ENCODE data around the gene GATD1. TPM values are rescaled to one million over a fixed set of nuclear protein-coding genes. Genes with fewer than 3 reads are reported as not detected.
A peak's percentile ranks its signal among the peaks of the same experiment; 100 is the strongest.

GATD1 gene
- polyA plus RNA-seq, 2 of the 4 experiments (the other 2 are of a cell fraction) = 14.5 to 43.1 TPM

DNA sequence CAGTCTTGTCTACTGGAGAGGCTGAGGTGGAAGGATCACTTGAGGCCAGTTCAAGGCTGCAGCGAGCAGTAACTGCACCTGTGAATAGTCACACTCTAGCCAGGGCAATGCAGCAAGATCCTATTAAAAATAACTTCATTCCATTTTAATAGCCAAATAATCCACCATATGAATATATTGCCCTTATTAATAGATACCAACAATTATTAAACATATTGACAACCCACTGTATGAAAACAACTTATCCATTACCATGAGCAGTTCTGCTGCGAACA, 10.4 kb downstream of the GATD1 start:
- ATAC-seq = no peak
- no peak overlapping the region for H3K4me2 ChIP-seq
- H3K4me3 ChIP-seq = no peak overlapping the region
- no peak for FAIRE-seq
- CTCF ChIA-PET = interaction anchor here (1.6 to 5.4 kb wide), 3 partner anchors 11 to 20 kb away, joined by 14 to 44 read pairs (median 32); partner anchors contain the start of genes GATD1 and TALDO1
- H3K9me3 ChIP-seq = no peaks in the 10 kb centered on the region
- 90% methylated on average over 2 of the region's 2 CpGs for WGBS (ENCODE audit: missing lambda C conversion rate)
- TF ChIP-seq MAFK (IDR thresholded peaks at IDR 0.05; ENCODE audit: partially characterized antibody) (no peak), FOSB (CRISPR knock-in tag; IDR thresholded peaks at IDR 0.05) (no peak), GATA3 (IDR thresholded peaks at IDR 0.05; ENCODE audit: borderline replicate concordance) (no peak), RCOR1 (IDR thresholded peaks at IDR 0.05; ENCODE audit: low read depth, low read length) (no peak)
- TF ChIP-seq, protein P1, sequence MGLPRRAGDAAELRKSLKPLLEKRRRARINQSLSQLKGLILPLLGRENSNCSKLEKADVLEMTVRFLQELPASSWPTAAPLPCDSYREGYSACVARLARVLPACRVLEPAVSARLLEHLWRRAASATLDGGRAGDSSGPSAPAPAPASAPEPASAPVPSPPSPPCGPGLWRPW (IDR thresholded peaks at IDR 0.05) = no peak
- H3K27ac ChIP-seq = no peak overlapping the region
- POLR2A ChIA-PET = interaction anchor here (0.8 kb wide), 1 partner anchor 10 kb away, joined by 3 read pairs; no protein-coding TSS in a partner anchor
- peaks cover 25% of the 10 kb centered on the region for H3K4me1 ChIP-seq
- DNase-seq (ENCODE audit: low read depth in 1 of 2, low spot score in 1 of 2) = no peak

- ATAC-seq = peak in 1 of 2 experiments; percentile 8; a peak in 3 of 6 replicates
- TF ChIP-seq, protein P1 (IDR thresholded peaks at IDR 0.05) = no peak
- TF ChIP-seq JUN (IDR thresholded peaks at IDR 0.05) = no peak
- no peak for TF ChIP-seq RFX5 (IDR thresholded peaks at IDR 0.05)
- TF ChIP-seq KDM5A (IDR thresholded peaks at IDR 0.05) = no peak
- TF ChIP-seq MAX (IDR thresholded peaks at IDR 0.05) = no peak
- TF ChIP-seq EP300 (IDR thresholded peaks at IDR 0.05) = no peak
- TF ChIP-seq, protein P2, sequence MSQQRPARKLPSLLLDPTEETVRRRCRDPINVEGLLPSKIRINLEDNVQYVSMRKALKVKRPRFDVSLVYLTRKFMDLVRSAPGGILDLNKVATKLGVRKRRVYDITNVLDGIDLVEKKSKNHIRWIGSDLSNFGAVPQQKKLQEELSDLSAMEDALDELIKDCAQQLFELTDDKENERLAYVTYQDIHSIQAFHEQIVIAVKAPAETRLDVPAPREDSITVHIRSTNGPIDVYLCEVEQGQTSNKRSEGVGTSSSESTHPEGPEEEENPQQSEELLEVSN (IDR thresholded peaks at IDR 0.05; ENCODE audit: borderline replicate concordance, low read depth) = no peak
- no peak; the same call in 1 of the 2 replicates for TF ChIP-seq PBX3 (IDR thresholded peaks at IDR 0.05)
- TF ChIP-seq SMC3 (IDR thresholded peaks at IDR 0.05) = no peak
- TF ChIP-seq, protein P3, sequence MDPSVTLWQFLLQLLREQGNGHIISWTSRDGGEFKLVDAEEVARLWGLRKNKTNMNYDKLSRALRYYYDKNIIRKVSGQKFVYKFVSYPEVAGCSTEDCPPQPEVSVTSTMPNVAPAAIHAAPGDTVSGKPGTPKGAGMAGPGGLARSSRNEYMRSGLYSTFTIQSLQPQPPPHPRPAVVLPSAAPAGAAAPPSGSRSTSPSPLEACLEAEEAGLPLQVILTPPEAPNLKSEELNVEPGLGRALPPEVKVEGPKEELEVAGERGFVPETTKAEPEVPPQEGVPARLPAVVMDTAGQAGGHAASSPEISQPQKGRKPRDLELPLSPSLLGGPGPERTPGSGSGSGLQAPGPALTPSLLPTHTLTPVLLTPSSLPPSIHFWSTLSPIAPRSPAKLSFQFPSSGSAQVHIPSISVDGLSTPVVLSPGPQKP (IDR thresholded peaks at IDR 0.05; ENCODE audit: low read depth, low read length) = no peak
- TF ChIP-seq, protein P4, sequence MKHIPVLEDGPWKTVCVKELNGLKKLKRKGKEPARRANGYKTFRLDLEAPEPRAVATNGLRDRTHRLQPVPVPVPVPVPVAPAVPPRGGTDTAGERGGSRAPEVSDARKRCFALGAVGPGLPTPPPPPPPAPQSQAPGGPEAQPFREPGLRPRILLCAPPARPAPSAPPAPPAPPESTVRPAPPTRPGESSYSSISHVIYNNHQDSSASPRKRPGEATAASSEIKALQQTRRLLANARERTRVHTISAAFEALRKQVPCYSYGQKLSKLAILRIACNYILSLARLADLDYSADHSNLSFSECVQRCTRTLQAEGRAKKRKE (CRISPR knock-in tag; IDR thresholded peaks at IDR 0.05; ENCODE audit: low read depth) = no peak
- TF ChIP-seq MYC (IDR thresholded peaks at IDR 0.05; ENCODE audit: borderline replicate concordance, low read length) = no peak
- TF ChIP-seq HOXA7 (CRISPR knock-in tag; IDR thresholded peaks at IDR 0.05) = no peak
- no peak for TF ChIP-seq BHLHE40 (IDR thresholded peaks at IDR 0.05; ENCODE audit: low read depth, low read length)
- TF ChIP-seq JUNB (IDR thresholded peaks at IDR 0.05) = no peak
- no peak for TF ChIP-seq POLR2AphosphoS2 (conservative IDR thresholded peaks at IDR 0.05; ENCODE audit: low read length)
- TF ChIP-seq RAD21 (conservative IDR thresholded peaks at IDR 0.05 in 1 of 2, IDR thresholded peaks at IDR 0.05 in 1 of 2) = no peak
- no peak for TF ChIP-seq ESRRA (IDR thresholded peaks at IDR 0.05; ENCODE audit: borderline replicate concordance, low read length)
- TF ChIP-seq EHF (CRISPR knock-in tag; IDR thresholded peaks at IDR 0.05) = no peak
- 71% methylated on average over 10 of the region's 11 CpGs for WGBS (ENCODE audit: missing lambda C conversion rate)
- Histone ChIP-seq H3K27ac (peak overlapping the region in 1 of 2 experiments; percentile 54; a peak in 3 of 6 replicates), H3K4me3 (no peak overlapping the region), H3K9me3 (no peaks in the 10 kb centered on the region), H3K4me1 (peaks cover 29% of the 10 kb centered on the region), H3K4me2 (no peak overlapping the region)
- ChIA-PET POLR2A (interaction anchor here (0.8 kb wide), 1 partner anchor 11 kb away, joined by 3 read pairs; no protein-coding TSS in a partner anchor), CTCF (interaction anchor here (0.7 to 5.4 kb wide), 14 partner anchors 8 to 156 kb away, joined by 3 to 44 read pairs (median 4); partner anchors contain the start of genes GATD1 and TALDO1)
- no peak for FAIRE-seq
- peak in 1 of 2 experiments; percentile 51 for DNase-seq (ENCODE audit: low read depth in 1 of 2, low spot score in 1 of 2)
Measured at GRCh38 chr11:766106-766935, 11.0 kb downstream of the GATD1 start.

All from A549 (cell line).